GM19240 (cell line): ENCODE results near the gene STPG3.

ENCODE experiments used
- DNase-seq: peaks from one replicate; pipeline ENCODE4 v3.0.0; 2011; ENCODE audit warnings: low spot score; ENCODE audit not compliant: insufficient read length

STPG3 gene

GRCh38 chr9:137221506-137222111 lies 29.5 kb upstream of the STPG3 start:
- DNase-seq = no peak

GRCh38 chr9:137222190-137223077 lies 28.7 kb upstream of the STPG3 start, which contains the start of gene RNF208:
RNF208 (minus strand) TSS chr9:137222240; CDS start chr9:137221212, 1,028 bp downstream.
- DNase-seq = no peak

DNA sequence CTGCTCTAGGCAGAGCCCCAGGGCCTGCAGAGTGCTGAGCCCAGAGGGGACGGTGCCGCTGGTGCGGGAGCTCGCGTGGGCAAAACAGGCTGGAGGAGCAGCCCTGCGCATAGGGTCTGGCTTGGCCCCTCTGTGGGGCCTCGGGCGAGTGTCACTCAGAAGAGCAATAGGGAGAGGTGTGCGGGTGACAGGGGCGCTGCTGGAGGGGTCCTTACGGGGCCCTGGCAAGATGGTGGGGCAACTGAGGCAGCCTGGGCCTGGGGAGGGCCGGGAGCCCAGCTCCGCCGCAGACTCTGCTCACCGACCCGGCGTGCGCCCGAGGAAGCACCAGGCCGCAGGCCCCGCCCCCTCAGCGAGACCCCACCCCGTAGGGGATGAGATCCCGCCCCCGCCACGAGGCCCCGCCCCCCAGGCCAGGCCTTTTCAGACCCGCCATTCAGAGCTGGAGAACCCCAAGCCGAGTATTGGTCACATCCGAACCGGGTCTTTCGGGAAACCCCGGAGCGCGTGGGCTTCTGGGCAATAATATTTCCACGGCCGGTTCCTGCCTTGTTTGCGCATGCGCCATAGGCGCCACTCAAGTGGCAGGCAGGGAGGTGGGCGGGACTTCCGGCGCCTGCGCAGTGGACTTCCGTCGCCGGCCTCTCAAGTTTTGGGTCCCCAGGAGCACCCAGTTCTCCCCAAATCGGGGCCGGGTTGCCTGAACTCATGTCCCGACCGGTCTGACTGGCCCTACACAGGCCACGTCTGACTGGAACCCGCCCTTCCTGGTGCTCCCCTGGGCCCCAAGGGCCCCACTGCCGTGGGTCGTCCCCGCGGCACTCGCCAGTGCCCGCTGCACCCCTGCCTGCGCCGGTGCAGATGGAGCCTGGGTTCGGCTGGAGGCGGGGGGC lies 27.8 kb upstream of the STPG3 start:
- DNase-seq = peak; percentile 100

DNA sequence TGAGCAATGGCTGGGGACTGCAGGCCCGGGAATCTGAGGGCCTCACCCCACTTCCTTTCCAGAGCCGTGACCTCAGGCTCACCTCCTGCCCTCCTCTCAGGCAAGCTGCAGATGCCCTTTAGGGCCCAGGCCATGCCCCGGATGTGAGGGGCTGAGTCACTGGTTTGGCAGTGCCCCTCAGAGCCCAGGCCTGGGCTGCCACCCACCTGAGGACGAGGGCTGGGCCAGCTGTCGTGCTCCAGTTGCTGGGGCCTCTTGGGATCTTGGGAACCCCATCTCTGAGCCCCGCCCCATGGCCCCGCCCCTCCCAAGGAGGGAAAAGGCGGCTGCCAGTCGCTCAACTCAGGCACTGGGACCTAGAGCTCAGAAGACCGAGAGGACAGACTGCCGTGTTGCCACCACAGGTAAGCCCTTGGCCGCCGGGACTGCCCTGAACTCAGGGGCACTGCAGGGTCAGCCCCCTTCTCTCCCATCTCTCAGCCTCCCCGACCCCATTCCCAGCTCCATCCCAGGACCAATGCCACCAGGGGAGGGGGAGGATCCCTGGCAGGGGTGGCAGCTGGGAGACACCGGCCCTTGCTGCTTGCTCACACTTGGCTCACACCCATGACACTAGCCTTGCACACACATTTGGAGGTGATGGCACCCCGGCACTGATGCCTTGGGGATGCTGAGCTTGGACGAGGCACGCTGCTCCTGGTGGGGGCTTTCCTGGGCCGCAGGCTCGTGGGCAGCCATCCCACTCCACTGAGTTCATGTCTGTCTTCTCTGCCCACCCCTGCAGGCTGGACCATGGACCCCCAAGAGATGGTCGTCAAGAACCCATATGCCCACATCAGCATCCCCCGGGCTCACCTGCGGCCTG lies 26.0 kb upstream of the STPG3 start, which contains the start of gene CYSRT1:
CYSRT1 (plus strand) TSS at position 345 of the 865 bp plus-strand sequence; CDS start at position 793, 448 bp downstream.
- DNase-seq = no peak

DNA sequence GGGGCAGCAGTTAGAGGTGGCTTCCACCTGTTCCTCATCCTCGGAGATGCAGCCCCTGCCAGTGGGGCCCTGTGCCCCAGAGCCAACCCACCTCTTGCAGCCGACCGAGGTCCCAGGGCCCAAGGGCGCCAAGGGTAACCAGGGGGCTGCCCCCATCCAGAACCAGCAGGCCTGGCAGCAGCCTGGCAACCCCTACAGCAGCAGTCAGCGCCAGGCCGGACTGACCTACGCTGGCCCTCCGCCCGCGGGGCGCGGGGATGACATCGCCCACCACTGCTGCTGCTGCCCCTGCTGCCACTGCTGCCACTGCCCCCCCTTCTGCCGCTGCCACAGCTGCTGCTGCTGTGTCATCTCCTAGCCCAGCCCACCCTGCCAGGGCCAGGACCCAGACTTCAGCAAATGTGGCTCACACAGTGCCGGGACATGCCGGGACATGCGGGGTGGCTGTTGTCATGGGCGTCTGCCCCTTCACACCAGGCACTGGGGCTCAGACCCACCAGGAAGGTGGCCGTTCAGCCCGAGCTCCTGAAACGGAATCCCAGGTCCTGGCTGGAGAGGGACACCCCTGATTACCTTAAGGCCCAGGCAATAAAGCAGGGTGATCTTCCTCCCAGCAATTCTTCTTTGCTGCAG lies 25.3 kb upstream of the STPG3 start:
- no peak for DNase-seq

DNA sequence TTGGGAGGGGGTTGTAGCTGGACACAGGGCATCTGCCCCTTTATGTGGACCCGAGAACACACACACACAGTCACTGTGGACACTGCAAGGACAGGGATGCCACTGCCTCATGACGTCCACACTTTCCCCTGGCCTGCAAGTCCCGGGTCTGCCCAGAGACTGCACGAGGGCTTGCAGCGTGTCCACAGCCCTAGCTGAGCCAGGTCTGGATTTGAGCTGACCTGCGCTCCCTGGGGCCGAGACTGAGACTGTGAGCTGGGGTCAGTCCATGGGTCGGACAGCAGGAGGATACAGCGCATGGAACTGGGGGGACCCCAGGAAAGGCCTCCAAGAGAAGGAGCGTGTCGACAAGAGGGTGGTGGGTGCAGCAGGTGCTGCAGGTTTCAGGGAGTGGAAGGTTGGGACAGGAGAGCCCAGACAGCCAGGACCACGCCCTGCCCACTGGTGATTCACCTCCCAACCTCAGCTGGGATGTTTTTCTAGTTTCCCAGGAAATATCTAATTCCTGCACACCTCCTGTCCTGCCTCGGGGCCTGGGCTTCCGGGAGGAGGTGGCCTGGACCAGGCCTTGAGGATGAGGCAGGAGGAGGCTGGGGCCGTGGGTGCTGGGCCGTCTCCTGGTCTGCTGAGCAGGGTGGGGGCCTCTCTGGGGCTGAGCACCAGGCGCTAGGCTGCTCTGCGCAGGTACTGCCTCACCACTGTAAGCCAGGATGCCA lies 24.6 kb upstream of the STPG3 start:
- no peak for DNase-seq

DNA sequence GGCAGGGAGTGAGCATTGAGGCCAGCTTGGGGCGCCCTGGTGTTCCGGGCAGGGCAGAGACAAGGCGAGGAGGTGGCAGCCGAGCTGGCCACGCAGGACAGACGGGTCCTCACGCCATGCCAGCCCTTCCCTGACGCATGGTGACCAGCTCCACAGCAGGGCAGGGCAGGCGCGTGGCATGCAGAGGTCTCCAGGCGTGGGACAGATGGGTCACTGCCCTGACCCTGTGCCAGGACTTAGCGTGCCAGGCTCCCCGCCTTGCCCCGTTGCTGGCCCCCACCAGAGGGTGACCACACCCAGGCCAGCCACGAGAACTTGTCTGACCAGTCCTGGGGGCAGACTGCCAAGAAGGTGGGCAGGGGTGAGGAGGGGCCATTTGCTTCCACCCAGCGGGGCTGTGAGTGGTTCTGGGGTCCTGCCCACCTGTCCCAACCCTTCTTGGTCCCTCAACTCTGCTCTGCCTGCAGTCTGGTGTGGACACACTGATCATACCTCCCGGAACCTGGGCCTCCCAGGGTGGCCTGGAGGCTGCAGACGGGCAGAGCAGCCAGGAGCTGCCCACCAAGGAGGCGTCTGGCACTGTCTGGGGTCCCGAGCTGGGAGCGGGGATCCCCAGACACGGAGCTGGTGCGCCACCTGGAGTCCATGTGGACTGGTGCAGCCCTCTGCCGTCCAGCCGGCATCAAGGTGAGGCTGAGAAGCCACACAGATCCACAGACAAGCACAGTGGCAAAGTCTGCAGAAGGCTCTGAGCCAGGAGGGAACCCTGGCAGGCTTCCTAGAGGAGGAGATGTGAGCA lies 23.8 kb upstream of the STPG3 start, which contains the start of gene RNF224:
RNF224 (plus strand) TSS at position 449 of the 799 bp plus-strand sequence. CDS start 834 bp downstream, outside the sequence.
- peak; percentile 86 for DNase-seq

DNA sequence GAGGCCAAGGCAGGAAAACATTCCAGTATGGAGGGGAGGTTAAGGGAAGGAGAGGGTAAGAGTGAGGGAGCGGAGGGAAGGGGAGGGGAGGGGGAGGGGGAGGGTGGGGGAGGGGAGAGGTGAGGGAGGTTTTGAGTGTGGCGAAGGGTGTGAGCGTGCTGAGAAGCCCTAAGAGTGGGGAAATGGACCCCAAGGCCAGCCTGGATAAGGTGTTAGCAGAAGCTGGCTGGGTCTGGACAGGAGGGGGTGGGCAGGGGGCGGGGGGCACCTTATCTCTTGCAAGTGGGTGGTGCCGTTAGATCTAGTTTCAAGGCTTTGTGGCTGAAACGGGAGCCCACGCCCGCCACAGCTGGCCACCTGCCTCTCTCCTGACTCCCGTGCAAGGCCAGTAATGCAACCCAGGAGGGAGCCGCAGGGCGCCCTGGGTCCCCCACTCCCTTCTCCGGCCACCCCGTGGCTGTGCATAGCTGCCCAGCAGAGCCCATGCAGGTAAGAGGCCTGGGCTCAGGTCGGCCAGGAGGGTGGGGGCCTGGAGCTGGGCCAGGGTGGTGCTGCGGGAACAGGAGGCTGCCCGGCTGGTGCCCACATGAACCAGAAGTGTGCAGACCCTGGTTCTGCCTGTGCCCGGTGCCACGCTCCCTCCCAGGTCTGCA lies 23.1 kb upstream of the STPG3 start:
- no peak for DNase-seq

GRCh38 chr9:137228506-137228967 lies 22.5 kb upstream of the STPG3 start:
- DNase-seq = no peak

DNA sequence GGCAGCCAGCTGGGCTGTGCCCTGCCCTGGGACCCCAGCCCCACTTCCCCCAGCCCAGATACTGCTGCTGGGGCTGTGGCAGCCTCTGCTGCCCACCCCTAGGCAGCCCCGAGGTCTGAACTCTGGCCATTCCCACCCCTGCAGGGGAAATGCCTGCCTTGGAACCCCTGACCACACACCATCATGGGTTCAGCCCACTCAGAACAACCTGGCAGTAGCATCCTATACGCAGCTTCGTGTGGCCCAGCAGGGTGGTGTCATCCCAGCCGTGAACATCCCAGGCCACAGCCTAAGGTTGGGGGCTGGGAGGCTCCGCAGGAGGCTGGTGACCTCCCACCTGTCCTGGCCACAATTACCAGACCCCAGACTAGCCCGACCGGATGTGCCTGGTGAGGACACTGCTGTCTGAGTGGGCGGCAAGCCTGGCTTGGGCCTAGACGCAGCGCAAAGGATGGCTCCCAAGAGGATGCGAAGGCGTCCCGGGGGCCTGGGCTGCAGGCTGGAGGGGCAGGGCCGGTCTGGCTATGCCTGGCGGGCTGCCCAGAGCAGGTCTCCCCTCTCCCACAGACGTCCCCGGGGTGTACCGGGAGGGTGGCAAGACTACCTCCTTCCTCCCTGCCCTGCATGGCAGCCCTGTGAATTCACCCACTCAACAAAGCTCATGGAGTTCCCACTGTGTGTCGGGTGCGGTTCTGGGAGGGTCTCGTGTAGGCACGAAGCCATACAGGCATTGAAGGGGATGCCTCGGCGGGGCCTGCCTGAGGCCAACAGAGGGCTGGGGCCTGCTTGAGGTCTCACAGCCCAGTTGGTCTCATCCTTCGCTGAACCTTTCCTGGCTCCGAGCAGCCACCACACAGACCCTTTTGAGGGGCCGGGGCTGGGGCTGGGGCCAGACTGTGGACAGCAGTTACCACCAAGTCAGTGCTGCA lies 21.9 kb upstream of the STPG3 start:
- no peak for DNase-seq

- no peak for DNase-seq
These were observed 21.0 kb upstream of the STPG3 start for GRCh38 chr9:137229903-137230704.

GRCh38 chr9:137230705-137231371 lies 20.2 kb upstream of the STPG3 start, which contains the start of gene SLC34A3:
SLC34A3 (plus strand) TSS chr9:137230901; CDS start chr9:137231703, 802 bp downstream.
- DNase-seq = no peak

DNA sequence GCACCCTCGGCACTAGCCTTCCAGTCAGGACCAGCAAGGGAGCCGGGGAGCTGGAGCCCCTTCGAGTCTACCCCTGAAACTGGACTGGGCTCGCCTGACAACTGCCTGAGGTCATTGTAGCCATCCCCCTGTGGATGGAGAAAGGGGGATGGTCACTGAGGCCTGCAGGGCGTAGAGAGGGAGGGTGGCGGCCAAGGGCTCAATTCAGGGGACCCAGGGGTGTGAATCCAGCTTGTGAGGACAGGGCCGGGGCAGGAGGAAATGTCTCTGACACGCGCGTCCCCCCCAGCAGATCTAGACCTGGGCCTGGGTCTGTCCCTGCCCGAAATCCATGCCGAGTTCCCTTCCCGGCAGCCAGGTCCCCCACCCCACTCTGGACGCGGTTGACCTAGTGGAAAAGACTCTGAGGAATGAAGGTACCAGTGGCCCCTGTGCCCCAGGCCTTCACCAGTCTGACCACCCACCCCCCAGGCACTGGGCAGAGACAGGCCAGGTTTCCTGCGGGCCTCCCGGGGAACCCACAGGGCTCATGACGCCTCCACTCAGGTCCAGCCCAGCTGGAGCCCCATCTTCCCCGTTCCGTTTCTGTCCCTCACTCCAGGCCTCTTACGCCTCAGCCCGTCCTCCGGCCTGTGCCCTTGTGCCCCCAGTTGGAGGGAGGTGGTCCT lies 19.6 kb upstream of the STPG3 start:
- DNase-seq = no peak

GRCh38 chr9:137232101-137232500 lies 19.0 kb upstream of the STPG3 start:
- DNase-seq = no peak

GRCh38 chr9:137232510-137232909 lies 18.6 kb upstream of the STPG3 start:
- DNase-seq = no peak
